ENCODE results near the gene TNIP2.

The TNIP2 gene

GRCh38 chr4:2715426-2715825 is 40.7 kb downstream of the TNIP2 start:
- no peak for DNase-seq (ENCODE audit: low read depth)

GRCh38 chr4:2714918-2715317 is 41.2 kb downstream of the TNIP2 start:
- DNase-seq (ENCODE audit: low read depth): no peak

DNA sequence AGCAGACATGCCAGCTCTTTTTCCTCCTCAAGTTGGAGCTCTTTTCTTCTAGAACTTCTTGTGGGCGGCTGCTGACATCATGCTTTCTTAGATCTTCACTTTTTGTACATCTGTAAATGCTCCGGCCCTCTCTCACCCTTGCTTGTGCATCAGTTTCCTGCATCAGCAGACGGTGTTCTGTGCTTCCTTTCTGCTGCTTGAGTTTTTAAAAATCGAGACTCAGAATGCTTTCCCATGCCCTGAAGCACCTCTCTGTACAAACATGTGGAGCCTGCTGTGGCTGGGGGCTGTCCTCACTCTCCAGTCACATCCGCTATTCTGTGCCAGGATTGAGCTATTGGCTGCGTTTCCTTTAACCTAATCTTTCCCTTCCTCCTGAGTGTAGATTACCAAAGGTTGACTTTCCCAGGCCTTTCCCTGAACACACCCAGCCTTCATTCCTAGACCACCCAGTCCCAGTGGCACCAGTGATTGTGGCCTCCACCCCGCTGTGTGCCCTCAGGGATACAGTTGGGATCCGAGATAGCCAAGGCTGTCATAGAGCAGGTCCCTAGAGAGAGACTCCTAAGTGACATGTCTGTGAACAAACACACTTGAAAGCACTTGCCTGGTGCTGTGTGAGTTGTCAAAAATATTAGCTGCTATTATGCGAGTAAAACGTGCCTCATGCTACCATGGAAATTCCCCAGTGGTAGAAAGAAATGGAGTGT is 41.9 kb downstream of the TNIP2 start:
- no peak for DNase-seq (ENCODE audit: low read depth)

DNA sequence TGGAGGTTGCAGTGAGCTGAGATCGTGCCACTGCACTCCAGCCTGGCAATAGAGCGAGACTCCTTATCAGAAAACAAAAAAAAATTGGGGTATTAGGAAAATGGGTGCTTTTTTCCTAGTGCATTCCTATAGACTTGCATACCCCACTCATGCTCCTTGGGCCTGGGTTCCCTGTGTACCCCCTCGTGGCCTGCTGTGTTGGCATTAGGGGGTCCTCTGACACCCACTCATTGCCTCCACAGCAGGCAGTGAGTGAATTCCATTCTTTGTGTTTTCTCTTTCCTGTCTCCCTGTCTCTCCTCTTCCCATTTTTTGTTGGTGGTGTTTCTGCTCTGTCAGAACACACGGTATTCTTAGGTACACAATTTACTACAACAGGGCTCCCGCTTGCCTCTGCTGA is 42.8 kb downstream of the TNIP2 start:
- no peak for DNase-seq (ENCODE audit: low read depth)

DNA sequence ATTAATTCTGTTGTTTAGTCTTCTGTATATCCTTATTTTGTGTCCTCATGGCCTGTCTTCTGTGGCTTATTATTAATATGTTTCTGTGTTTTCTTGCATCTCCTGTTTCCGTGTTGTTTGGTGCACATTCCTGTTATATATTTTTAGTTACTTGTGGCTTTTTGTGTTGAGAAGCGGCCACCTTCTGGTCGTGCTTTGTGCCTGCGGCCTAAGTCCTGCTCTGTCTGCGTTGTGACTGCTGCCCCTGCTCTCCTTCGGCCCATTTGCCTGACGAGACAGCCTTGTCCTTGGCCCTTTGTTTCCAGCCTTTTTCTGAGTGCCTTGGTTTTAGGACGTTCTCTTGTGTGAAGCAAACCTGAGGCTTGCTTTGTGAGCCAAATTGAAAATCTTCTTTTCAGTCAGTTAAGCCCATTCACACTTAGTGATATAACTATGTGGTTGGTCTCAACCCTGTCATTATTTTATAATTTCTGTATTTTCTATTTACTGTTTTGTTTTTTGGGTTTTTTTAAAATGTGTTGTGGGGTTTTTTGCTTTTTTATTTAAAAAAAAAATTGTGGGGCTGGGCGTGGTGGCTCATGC is 43.8 kb downstream of the TNIP2 start:
- no peak for DNase-seq (ENCODE audit: low read depth)

DNA sequence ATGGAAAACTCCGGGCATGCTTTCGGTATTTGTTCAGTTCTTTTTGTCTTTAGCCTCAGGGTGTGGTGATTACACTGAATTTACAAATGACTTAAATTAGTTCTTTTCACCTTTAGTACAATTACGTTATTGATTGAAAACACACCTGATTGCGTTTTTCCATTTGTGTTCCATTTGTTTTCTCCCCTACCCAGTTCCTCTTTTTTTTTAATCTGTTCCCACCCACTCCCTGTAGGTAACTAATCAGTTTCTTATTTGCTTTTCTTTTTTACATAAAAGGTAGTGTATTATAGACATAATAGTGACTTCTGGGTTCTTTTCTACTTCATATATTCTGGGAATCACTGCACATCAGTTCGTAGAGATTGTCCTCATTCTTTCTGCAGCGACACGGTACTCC is 53.4 kb downstream of the TNIP2 start:
- DNase-seq (ENCODE audit: low read depth): no peak

- DNase-seq (ENCODE audit: low read depth): no peak
These were observed 53.8 kb downstream of the TNIP2 start for GRCh38 chr4:2702361-2702760.

GRCh38 chr4:2700031-2700430 is 56.1 kb downstream of the TNIP2 start:
- DNase-seq (ENCODE audit: low read depth): no peak

DNA sequence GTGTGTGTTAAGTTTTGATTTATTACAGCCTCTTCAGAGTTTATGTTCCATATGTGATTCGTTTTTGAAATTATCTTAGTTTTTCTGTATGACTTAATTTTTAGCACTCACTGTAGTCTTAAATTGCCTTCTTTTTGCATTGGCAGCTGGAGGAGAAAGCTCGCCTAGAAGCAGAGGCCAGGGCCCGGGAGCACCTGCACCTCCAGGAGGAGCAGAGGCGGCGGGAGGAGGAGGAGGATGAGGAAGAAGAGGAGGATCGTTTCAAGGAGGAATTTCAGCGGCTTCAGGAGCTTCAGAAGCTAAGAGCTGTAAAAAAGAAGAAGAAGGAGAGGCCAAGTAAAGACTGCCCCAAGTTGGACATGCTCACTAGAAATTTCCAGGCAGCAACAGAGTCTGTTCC is 56.6 kb downstream of the TNIP2 start:
- no peak for DNase-seq (ENCODE audit: low read depth)

GRCh38 chr4:2698951-2699505 is 57.1 kb downstream of the TNIP2 start:
- DNase-seq (ENCODE audit: low read depth): no peak

DNA sequence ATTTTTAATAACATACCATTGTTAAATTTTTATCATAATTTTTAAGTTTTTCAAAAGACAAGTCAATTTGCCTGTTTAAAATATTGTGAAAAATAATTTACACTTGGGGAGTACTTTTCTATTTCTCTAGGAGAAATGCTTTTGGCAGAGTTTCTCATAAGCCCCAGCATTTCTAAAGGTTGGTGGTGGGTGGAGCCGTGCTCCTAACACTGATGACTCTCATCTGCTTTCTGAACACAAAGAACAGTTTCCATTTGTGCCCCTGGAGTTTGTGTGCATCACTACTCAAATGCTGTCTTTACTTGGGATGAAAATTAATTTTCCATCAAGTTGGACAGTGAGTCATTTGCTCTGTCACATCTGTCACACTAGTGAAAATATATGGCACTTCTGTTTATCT is 57.6 kb downstream of the TNIP2 start:
- no peak for DNase-seq (ENCODE audit: low read depth)

DNA sequence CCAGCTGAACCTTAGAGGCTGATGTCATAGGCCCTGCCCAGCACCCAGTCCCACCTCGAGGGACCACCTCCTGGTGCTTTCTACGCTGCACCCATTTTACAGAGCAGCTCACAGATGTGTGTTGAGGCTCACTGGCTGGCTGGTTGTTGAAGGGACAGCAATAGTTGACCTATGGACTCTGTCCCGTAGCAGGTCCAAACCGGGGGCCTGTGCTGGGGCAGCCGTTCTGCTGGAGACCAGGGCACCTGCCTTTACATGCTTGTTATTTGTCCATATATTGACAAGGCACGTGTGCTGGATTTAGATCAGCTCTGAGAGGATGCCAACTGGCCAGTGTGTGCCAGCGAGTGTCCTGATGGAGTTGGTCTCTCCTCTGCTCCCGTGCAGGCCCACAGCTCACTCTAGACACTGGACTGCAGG is 58.1 kb downstream of the TNIP2 start:
- DNase-seq (ENCODE audit: low read depth): no peak

GRCh38 chr4:2696423-2696822 is 59.7 kb downstream of the TNIP2 start:
- DNase-seq (ENCODE audit: low read depth): no peak

GRCh38 chr4:2695346-2696060 is 60.6 kb downstream of the TNIP2 start:
- DNase-seq (ENCODE audit: low read depth): no peak

GRCh38 chr4:2694691-2695090 is 61.4 kb downstream of the TNIP2 start:
- DNase-seq (ENCODE audit: low read depth): no peak

DNA sequence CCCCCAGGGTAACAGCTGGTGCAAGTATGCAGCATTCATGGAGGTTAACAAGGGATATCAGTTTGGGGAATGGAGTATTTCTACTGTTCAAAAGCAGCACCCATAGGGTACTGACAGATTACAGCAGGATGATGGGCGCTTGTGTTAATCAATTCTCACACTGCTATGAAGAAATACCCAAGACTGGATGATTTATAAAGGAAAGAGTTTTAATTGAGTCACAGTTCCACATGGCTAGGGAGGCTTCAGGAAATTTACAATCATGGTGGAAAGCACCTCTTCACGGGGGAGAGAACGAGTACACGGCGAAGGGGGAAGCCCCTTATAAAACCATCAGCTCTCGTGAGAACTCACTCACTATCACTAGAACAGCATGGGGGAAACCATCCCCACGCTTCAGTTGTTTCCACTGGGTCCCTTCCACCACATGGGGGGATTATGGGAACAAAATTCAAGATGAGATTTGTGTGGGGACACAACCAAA is 64.1 kb downstream of the TNIP2 start:
- no peak for DNase-seq (ENCODE audit: low read depth)
